GM12878 (cell line): ENCODE measurements around the gene MAML3.

Experiments
- FOXK2 ChIP-seq: fragments of 450-650 bp; IDR thresholded peaks from 2 replicates; pipeline ENCODE4 v1.6.1; 2017; ENCODE audit warnings: mild to moderate bottlenecking, moderate library complexity
- KDM1A ChIP-seq: fragments of 200-600 bp; sonication (generic); IDR thresholded peaks from 2 replicates; pipeline ENCODE4 v1.6.1; 2016; ENCODE audit warnings: borderline replicate concordance
- NFXL1 ChIP-seq: fragments of 450-650 bp; IDR thresholded peaks from 2 replicates; pipeline ENCODE4 v1.6.1; 2017; ENCODE audit warnings: antibody characterized with exemption, mild to moderate bottlenecking, borderline replicate concordance
- NR2C2 ChIP-seq: IDR thresholded peaks from 2 replicates; pipeline ENCODE4 v1.6.1; 2011; ENCODE audit warnings: borderline replicate concordance, low read depth; ENCODE audit not compliant: control insufficient read depth, insufficient read length
- POLR2AphosphoS5 ChIP-seq: IDR thresholded peaks from 2 replicates; pipeline ENCODE4 v1.6.1; 2011; ENCODE audit warnings: mild to moderate bottlenecking, low read length, inconsistent platforms
- SRF ChIP-seq, 2 experiments: IDR thresholded peaks; 2 replicates each; pipeline ENCODE4 v1.6.1; 2011; ENCODE audit warnings: low read depth in 2 of 2, low read length in 2 of 2, mild to moderate bottlenecking in 1 of 2, moderate library complexity in 1 of 2
- TAF1 ChIP-seq: IDR thresholded peaks from 2 replicates; pipeline ENCODE4 v1.6.1; 2011; ENCODE audit warnings: mild to moderate bottlenecking, low read depth, low read length, borderline replicate concordance
- TARDBP ChIP-seq: IDR thresholded peaks from 2 replicates; pipeline ENCODE4 v1.6.1; 2016; ENCODE audit warnings: borderline replicate concordance
- ZBED1 ChIP-seq: IDR thresholded peaks from 2 replicates; pipeline ENCODE4 v1.6.1; 2016; ENCODE audit warnings: borderline replicate concordance
- TF ChIP-seq, protein P1 (sequence below): fragments of 450-650 bp; formaldehyde crosslinking; IDR thresholded peaks from 2 replicates; pipeline ENCODE4 v1.4.0; 2022; ENCODE audit warnings: mild to moderate bottlenecking, moderate library complexity
- TF ChIP-seq, protein P2 (sequence below): IDR thresholded peaks from 2 replicates; pipeline ENCODE4 v1.6.1; 2012; ENCODE audit warnings: low read length, inconsistent platforms
- TF ChIP-seq, protein P3 (sequence below): IDR thresholded peaks from 2 replicates; pipeline ENCODE4 v1.6.1; 2011; ENCODE audit warnings: mild to moderate bottlenecking, low read depth, low read length, moderate library complexity; ENCODE audit not compliant: insufficient replicate concordance

DNA sequence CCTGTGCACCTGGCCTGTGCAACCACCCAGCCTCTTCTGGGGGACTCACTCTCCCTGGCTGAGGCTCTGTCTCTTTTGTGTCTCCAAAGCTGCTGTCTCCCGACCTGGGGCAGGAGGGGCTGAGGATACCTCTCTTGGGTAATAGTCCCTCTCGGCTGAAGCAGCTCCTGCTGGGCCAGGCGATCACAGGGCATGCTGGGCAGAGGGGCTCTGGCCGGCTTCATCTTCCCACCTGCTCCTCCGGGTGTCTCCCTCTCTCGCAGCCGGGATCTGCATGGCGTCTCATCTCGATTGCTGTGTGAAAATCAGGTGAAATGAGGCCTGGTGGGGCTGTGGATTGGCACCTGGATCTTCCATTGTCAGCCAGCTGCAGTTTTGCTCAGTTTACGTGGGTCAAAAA, 435.2 kb downstream of the MAML3 start:
- TF ChIP-seq POLR2AphosphoS5 = no peak
- no peak for TF ChIP-seq NR2C2
- no peak for TF ChIP-seq TARDBP
- TF ChIP-seq, protein P1, sequence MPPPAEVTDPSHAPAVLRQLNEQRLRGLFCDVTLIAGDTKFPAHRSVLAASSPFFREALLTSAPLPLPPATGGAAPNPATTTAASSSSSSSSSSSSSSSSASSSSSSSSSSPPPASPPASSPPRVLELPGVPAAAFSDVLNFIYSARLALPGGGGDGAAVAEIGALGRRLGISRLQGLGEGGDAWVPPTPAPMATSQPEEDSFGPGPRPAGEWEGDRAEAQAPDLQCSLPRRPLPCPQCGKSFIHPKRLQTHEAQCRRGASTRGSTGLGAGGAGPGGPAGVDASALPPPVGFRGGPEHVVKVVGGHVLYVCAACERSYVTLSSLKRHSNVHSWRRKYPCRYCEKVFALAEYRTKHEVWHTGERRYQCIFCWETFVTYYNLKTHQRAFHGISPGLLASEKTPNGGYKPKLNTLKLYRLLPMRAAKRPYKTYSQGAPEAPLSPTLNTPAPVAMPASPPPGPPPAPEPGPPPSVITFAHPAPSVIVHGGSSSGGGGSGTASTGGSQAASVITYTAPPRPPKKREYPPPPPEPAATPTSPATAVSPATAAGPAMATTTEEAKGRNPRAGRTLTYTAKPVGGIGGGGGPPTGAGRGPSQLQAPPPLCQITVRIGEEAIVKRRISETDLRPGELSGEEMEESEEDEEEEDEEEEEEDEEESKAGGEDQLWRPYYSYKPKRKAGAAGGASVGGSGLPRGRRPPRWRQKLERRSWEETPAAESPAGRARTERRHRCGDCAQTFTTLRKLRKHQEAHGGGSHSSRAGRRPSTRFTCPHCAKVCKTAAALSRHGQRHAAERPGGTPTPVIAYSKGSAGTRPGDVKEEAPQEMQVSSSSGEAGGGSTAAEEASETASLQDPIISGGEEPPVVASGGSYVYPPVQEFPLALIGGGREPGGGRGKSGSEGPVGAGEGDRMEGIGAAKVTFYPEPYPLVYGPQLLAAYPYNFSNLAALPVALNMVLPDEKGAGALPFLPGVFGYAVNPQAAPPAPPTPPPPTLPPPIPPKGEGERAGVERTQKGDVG (CRISPR knock-in tag) = no peak
- TF ChIP-seq NFXL1 = no peak
- no peak for TF ChIP-seq FOXK2
- TF ChIP-seq TAF1 = no peak
- TF ChIP-seq, protein P2, sequence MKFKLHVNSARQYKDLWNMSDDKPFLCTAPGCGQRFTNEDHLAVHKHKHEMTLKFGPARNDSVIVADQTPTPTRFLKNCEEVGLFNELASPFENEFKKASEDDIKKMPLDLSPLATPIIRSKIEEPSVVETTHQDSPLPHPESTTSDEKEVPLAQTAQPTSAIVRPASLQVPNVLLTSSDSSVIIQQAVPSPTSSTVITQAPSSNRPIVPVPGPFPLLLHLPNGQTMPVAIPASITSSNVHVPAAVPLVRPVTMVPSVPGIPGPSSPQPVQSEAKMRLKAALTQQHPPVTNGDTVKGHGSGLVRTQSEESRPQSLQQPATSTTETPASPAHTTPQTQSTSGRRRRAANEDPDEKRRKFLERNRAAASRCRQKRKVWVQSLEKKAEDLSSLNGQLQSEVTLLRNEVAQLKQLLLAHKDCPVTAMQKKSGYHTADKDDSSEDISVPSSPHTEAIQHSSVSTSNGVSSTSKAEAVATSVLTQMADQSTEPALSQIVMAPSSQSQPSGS = no peak
- no peak for TF ChIP-seq SRF (IDR thresholded peaks at IDR 0.05; ENCODE audit: low read depth in 2 of 2, low read length in 2 of 2)
- TF ChIP-seq, protein P3, sequence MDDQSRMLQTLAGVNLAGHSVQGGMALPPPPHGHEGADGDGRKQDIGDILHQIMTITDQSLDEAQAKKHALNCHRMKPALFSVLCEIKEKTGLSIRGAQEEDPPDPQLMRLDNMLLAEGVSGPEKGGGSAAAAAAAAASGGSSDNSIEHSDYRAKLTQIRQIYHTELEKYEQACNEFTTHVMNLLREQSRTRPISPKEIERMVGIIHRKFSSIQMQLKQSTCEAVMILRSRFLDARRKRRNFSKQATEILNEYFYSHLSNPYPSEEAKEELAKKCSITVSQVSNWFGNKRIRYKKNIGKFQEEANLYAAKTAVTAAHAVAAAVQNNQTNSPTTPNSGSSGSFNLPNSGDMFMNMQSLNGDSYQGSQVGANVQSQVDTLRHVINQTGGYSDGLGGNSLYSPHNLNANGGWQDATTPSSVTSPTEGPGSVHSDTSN = no peak
- no peak for TF ChIP-seq ZBED1
- TF ChIP-seq KDM1A = no peak
